WTC11 (cell line): ENCODE data around the gene PRXL2A. TPM values are rescaled to one million over a fixed set of nuclear protein-coding genes. Genes with fewer than 3 reads are reported as not detected.

Source experiments
- ATAC-seq: fragments of 200-7000 bp; cut with Tn5 transposase; 2 replicates; pipeline ENCODE4 v1.10.0; 2021; ENCODE audit warnings: mild to moderate bottlenecking, moderate library complexity
- CTCF ChIA-PET: fragments of 300-600 bp; sonication (Branson Sonifier 250); formaldehyde crosslinking; loops from one replicate; lab custom pipeline; 2021; ENCODE audit warnings: antibody characterized with exemption; lab: Charles Lee
- POLR2A ChIA-PET: fragments of 350-600 bp; sonication (Branson Sonifier 250); formaldehyde crosslinking; loops from one replicate; lab custom pipeline; 2021; ENCODE audit warnings: antibody characterized with exemption; lab: Charles Lee
- DNase-seq: peaks from one replicate; pipeline ENCODE4 v3.0.0; 2021; ENCODE audit warnings: low spot score
- H3K27ac Mint-ChIP-seq: 2 replicates; pipeline ENCODE4 v1.8.0; 2021; ENCODE audit warnings: mixed read lengths
- H3K27me3 Mint-ChIP-seq: 2 replicates; pipeline ENCODE4 v1.8.0; 2021; ENCODE audit warnings: low read depth, mild to moderate bottlenecking, moderate library complexity, mixed read lengths
- H3K36me3 Mint-ChIP-seq: 2 replicates; pipeline ENCODE4 v1.8.0; 2021; ENCODE audit warnings: mixed read lengths
- H3K4me1 Mint-ChIP-seq: 2 replicates; pipeline ENCODE4 v1.8.0; 2022; ENCODE audit warnings: mixed read lengths
- H3K4me3 Mint-ChIP-seq: 2 replicates; pipeline ENCODE4 v1.8.0; 2021; ENCODE audit warnings: mild to moderate bottlenecking, moderate library complexity, mixed read lengths
- H3K9me3 Mint-ChIP-seq: 2 replicates; pipeline ENCODE4 v1.8.0; 2021; ENCODE audit warnings: mixed read lengths
- ARID4B ChIP-seq: sonication (generic); formaldehyde crosslinking; IDR thresholded peaks from 2 replicates; pipeline ENCODE4 v1.8.0; 2023; ENCODE audit warnings: missing genetic modification reagents, mild to moderate bottlenecking, borderline replicate concordance
- CREB1 ChIP-seq: sonication (generic); formaldehyde crosslinking; IDR thresholded peaks from 2 replicates; pipeline ENCODE4 v1.8.0; 2023; ENCODE audit warnings: mild to moderate bottlenecking, missing genetic modification reagents
- CREM ChIP-seq: sonication (generic); formaldehyde crosslinking; IDR thresholded peaks from 2 replicates; pipeline ENCODE4 v1.8.1; 2022; ENCODE audit warnings: mild to moderate bottlenecking, missing genetic modification reagents, moderate library complexity
- E2F1 ChIP-seq: sonication (generic); formaldehyde crosslinking; IDR thresholded peaks from 2 replicates; pipeline ENCODE4 v1.8.0; 2022; ENCODE audit warnings: mild to moderate bottlenecking, missing genetic modification reagents
- ELF4 ChIP-seq: sonication (generic); formaldehyde crosslinking; IDR thresholded peaks from 2 replicates; pipeline ENCODE4 v1.8.1; 2022; ENCODE audit warnings: low read depth, mild to moderate bottlenecking, moderate library complexity, missing genetic modification reagents
- EMX1 ChIP-seq: fragments of 250-450 bp; sonication (Bioruptor Pico); IDR thresholded peaks from 2 replicates; pipeline ENCODE4 v1.8.0; 2021; ENCODE audit warnings: mild to moderate bottlenecking
- FOXJ3 ChIP-seq: sonication (generic); formaldehyde crosslinking; IDR thresholded peaks from 2 replicates; pipeline ENCODE4 v1.9.0; 2021; ENCODE audit warnings: missing genetic modification reagents, mild to moderate bottlenecking, borderline replicate concordance
- FOXK1 ChIP-seq: sonication (generic); formaldehyde crosslinking; IDR thresholded peaks from 2 replicates; pipeline ENCODE4 v1.8.0; 2022; ENCODE audit warnings: mild to moderate bottlenecking, moderate library complexity, missing genetic modification reagents
- FOXP1 ChIP-seq: sonication (generic); formaldehyde crosslinking; IDR thresholded peaks from 2 replicates; pipeline ENCODE4 v1.8.0; 2022; ENCODE audit warnings: missing genetic modification reagents, mild to moderate bottlenecking, moderate library complexity, borderline replicate concordance
- HMGA2 ChIP-seq: fragments of 250-450 bp; sonication (Bioruptor Pico); IDR thresholded peaks from 2 replicates; pipeline ENCODE4 v1.4.0; 2021; ENCODE audit warnings: mild to moderate bottlenecking, moderate library complexity
- JAZF1 ChIP-seq: fragments of 250-450 bp; sonication (Bioruptor Pico); IDR thresholded peaks from 2 replicates; pipeline ENCODE4 v1.9.0; 2021; ENCODE audit warnings: moderate library complexity, mild to moderate bottlenecking, inconsistent platforms
- PRRX2 ChIP-seq: fragments of 250-450 bp; sonication (Bioruptor Pico); IDR thresholded peaks from 2 replicates; pipeline ENCODE4 v1.8.0; 2021; ENCODE audit warnings: mild to moderate bottlenecking
- RORB ChIP-seq: fragments of 250-450 bp; sonication (Bioruptor Pico); IDR thresholded peaks from 2 replicates; pipeline ENCODE4 v1.9.0; 2021; ENCODE audit warnings: mild to moderate bottlenecking
- SMAD4 ChIP-seq: sonication (generic); formaldehyde crosslinking; IDR thresholded peaks from 2 replicates; pipeline ENCODE4 v1.8.0; 2022; ENCODE audit warnings: mild to moderate bottlenecking, missing genetic modification reagents
- TP53 ChIP-seq: sonication (generic); formaldehyde crosslinking; IDR thresholded peaks from 2 replicates; pipeline ENCODE4 v1.8.1; 2023; ENCODE audit warnings: mild to moderate bottlenecking, missing genetic modification reagents
- ZNF532 ChIP-seq: fragments of 250-450 bp; sonication (Bioruptor Pico); IDR thresholded peaks from 2 replicates; pipeline ENCODE4 v1.9.0; 2021; ENCODE audit warnings: mild to moderate bottlenecking, borderline replicate concordance
- ZNF671 ChIP-seq: fragments of 250-450 bp; sonication (Bioruptor Pico); IDR thresholded peaks from 2 replicates; pipeline ENCODE4 v1.8.0; 2021; ENCODE audit warnings: mild to moderate bottlenecking
- total RNA-seq: library from RNA; stranded (reverse); gene quantifications from 3 replicates; pipeline ENCODE4 v1.2.3, GENCODE V29; 2021
- TF ChIP-seq, protein P1 (sequence below): sonication (generic); formaldehyde crosslinking; IDR thresholded peaks from 2 replicates; pipeline ENCODE4 v1.8.0; 2022; ENCODE audit warnings: mild to moderate bottlenecking, missing genetic modification reagents

PRXL2A gene
- total RNA-seq, 1 experiment from 2014 or later, result 46.6 TPM

DNA sequence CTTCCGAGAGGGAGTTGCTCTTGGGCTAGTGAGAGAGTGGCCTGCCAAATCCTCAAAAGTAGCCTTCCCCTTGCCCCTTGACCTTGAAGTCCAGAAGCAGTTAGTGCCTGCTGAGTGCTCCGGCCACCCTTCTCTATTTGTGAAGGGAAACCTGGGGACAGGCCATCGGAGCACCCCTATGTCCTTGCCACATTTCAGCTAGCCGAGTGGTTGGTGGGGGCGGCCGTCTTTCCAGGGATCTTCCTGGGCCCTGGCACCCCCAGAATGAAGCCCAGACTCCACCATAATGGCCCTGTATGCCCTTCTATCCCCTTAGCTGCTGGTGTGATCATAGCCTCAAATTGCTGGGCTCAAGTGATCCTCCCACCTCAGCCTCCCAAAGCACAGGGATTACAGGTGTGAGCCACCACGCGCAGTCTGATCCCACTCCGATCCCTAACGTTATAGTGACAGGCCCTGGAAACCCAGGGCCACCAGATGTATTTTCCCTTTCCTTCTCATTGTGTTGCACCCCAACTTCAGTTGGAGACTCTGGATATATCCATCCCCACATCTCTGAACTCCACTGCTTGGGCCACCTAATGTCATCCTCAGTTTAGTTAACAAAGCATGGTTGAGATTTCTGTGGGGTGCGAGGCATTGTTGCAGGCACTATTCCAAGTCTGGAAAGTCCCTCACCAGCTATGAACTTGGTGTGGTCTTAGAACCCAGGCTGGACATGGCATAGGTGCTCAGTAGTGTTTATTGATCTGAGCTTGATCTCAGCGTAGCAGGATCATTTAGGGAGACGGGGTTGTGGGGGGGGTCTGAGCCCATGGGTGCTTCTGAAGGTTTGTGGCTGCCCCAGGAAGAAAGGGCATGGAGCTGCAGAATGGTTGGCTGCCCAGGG, 47.4 kb downstream of the PRXL2A start:
- no peaks in the 10 kb centered on the region for H3K27me3 Mint-ChIP-seq
- H3K9me3 Mint-ChIP-seq, result no peaks in the 10 kb centered on the region
- no peak overlapping the region for H3K27ac Mint-ChIP-seq
- ATAC-seq (no peak), DNase-seq (no peak)
- ChIA-PET CTCF (interaction anchor here (0.8 to 34.2 kb wide), 5 partner anchors 8 to 144 kb away, joined by 3 to 802 read pairs (median 4); partner anchors contain the start of gene PRXL2A), POLR2A (interaction anchor here (1.2 kb wide), 2 partner anchors 9 to 50 kb away, joined by 5 to 7 read pairs; no protein-coding TSS in a partner anchor)
- H3K4me1 Mint-ChIP-seq, result peaks cover 53% of the 10 kb centered on the region
- H3K4me3 Mint-ChIP-seq, result peak overlapping the region; percentile 95
- H3K36me3 Mint-ChIP-seq, result no peaks in the 10 kb centered on the region
- TF ChIP-seq EMX1 (CRISPR knock-in tag) (no peak), E2F1 (CRISPR knock-in tag) (no peak), PRRX2 (CRISPR knock-in tag) (no peak), ARID4B (CRISPR knock-in tag) (no peak), TP53 (CRISPR knock-in tag) (no peak), CREB1 (CRISPR knock-in tag) (no peak), CREM (CRISPR knock-in tag) (no peak), ZNF532 (CRISPR knock-in tag) (no peak), HMGA2 (CRISPR knock-in tag) (no peak), FOXK1 (CRISPR knock-in tag) (no peak), FOXP1 (no peak), SMAD4 (CRISPR knock-in tag) (no peak), JAZF1 (CRISPR knock-in tag) (no peak), FOXJ3 (no peak), ELF4 (CRISPR knock-in tag) (no peak), RORB (no peak), ZNF671 (CRISPR knock-in tag) (no peak)
- TF ChIP-seq, protein P1, sequence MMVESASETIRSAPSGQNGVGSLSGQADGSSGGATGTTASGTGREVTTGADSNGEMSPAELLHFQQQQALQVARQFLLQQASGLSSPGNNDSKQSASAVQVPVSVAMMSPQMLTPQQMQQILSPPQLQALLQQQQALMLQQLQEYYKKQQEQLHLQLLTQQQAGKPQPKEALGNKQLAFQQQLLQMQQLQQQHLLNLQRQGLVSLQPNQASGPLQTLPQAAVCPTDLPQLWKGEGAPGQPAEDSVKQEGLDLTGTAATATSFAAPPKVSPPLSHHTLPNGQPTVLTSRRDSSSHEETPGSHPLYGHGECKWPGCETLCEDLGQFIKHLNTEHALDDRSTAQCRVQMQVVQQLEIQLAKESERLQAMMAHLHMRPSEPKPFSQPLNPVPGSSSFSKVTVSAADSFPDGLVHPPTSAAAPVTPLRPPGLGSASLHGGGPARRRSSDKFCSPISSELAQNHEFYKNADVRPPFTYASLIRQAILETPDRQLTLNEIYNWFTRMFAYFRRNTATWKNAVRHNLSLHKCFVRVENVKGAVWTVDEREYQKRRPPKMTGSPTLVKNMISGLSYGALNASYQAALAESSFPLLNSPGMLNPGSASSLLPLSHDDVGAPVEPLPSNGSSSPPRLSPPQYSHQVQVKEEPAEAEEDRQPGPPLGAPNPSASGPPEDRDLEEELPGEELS (CRISPR knock-in tag), result no peak
- TF ChIP-seq, all 79 proteins: peak for 0
